Right lobe of liver (tissue), 4 donors: ENCODE measurements around the gene ZNF333.

Experiments
- POLR2A ChIP-seq: fragments of 450-650 bp; IDR thresholded peaks from one replicate; pipeline ENCODE4 v1.6.1; 2017; ENCODE audit warnings: antibody characterized with exemption, mild to moderate bottlenecking
- TF ChIP-seq, protein P1 (sequence below), 4 donors: fragments of 200-600 bp in 3 of 4; fragments of 450-650 bp in 1 of 4; IDR thresholded peaks; one replicate each; pipeline versions ENCODE4 v1.5.1 to v1.8.0; 2016 to 2022; ENCODE audit warnings: antibody characterized with exemption in 4 of 4, mild to moderate bottlenecking in 2 of 4
- donor health status: DM: no; HTN: no; CAD: no.
- donor health status: DM: no; HTN: no; CAD: no.
- donor health status: DM: no; HTN: yes; CAD: no.

DNA sequence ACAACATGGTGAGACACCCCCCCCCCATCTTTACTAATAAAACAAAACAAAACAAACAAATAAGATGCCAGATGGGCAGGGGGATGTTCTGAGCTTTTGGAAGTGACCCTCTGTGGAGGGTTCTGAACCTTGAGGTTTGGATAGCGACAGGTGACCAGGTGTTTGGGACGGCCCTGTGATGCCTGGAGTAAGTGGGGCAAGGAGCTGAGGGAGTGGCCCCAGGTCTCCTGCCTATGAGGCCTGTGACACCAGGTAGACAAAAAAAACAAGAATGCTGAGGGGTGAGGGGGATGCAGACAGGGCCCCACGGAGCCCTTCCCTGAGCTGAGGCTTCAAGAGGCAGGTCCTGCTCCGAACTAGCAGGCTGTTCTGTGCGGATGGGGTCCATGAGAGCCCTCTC lies 79.4 kb downstream of the ZNF333 start:
- TF ChIP-seq, protein P1, sequence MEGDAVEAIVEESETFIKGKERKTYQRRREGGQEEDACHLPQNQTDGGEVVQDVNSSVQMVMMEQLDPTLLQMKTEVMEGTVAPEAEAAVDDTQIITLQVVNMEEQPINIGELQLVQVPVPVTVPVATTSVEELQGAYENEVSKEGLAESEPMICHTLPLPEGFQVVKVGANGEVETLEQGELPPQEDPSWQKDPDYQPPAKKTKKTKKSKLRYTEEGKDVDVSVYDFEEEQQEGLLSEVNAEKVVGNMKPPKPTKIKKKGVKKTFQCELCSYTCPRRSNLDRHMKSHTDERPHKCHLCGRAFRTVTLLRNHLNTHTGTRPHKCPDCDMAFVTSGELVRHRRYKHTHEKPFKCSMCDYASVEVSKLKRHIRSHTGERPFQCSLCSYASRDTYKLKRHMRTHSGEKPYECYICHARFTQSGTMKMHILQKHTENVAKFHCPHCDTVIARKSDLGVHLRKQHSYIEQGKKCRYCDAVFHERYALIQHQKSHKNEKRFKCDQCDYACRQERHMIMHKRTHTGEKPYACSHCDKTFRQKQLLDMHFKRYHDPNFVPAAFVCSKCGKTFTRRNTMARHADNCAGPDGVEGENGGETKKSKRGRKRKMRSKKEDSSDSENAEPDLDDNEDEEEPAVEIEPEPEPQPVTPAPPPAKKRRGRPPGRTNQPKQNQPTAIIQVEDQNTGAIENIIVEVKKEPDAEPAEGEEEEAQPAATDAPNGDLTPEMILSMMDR (IDR thresholded peaks at IDR 0.05): no peak
- TF ChIP-seq POLR2A: no peak
